IgD-negative memory B cell (primary cell): ENCODE measurements around the gene TRAPPC11. TPM values are rescaled to one million over a fixed set of nuclear protein-coding genes. Genes with fewer than 3 reads are reported as not detected.

ENCODE experiments used
- H3K27ac Mint-ChIP-seq, 3 donors: one replicate each; pipeline ENCODE4 v1.8.0; 2020 to 2022; ENCODE audit warnings: mild to moderate bottlenecking in 3 of 3, mixed read lengths in 3 of 3, moderate library complexity in 1 of 3
- H3K27me3 Mint-ChIP-seq: one replicate; pipeline ENCODE4 v1.8.0; 2021; ENCODE audit warnings: mixed read lengths
- H3K36me3 Mint-ChIP-seq: one replicate; pipeline ENCODE4 v1.8.0; 2020; ENCODE audit warnings: mild to moderate bottlenecking, mixed read lengths
- H3K4me1 Mint-ChIP-seq, 3 donors: one replicate each; pipeline ENCODE4 v1.8.0; 2020 to 2022; ENCODE audit warnings: mixed read lengths in 3 of 3, mild to moderate bottlenecking in 1 of 3
- H3K4me3 Mint-ChIP-seq, 4 donors: one replicate each; pipeline ENCODE4 v1.8.0; 2020 to 2022; ENCODE audit warnings: mild to moderate bottlenecking in 4 of 4, mixed read lengths in 4 of 4, moderate library complexity in 3 of 4
- H3K9me3 Mint-ChIP-seq, 3 donors: one replicate each; pipeline ENCODE4 v1.8.0; 2020 to 2021; ENCODE audit warnings: mixed read lengths in 3 of 3, mild to moderate bottlenecking in 1 of 3
- polyA plus RNA-seq: library from polyadenylated mRNA; unstranded; fragments of 300-500 nt; fragmentation: Illumina TruSeq; gene quantifications from one replicate; pipeline ENCODE4 v1.2.3, GENCODE V29; 2021

Gene TRAPPC11
- polyA plus RNA-seq, 1 donor from 2014 or later: 19.5 TPM

DNA sequence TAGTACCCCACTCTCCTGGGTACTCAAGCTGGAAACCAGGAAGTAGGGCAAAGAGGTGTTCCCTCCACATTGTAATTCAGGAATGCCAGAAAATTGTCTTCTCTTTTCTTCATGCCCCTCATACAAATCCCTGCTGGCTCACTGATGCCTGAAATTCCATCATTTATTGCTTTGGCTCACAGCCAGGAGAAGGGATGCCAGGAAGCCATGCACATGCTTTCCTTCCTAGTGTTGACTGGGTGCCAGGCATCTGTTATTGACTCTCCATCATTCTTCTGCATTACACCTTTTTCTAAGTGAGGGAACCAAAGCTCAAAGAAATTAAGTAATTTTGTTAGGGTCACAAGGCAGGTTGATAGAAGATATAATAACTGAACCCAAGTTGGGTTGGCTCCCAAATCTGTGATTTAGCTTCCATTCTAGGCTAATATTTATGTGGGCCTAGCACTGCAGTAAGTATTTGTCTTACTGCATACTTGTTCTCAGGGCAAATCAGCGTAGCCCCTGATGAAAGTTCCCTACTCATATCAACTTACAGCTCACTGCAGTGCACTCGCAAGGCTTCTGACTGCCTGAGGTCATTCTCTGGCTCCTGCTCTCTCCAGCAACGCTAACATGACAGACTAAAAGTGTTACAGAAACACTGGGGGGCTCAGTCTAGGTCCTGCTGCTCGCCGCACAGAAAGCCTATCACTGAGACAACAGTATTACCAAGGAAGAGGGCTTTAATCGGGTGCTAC, 89.0 kb downstream of the TRAPPC11 start:
- peaks cover 2% of the 10 kb centered on the region for H3K36me3 Mint-ChIP-seq
- H3K27ac Mint-ChIP-seq: no peak overlapping the region
- H3K9me3 Mint-ChIP-seq: peaks cover 0 to 6% (median 0%) of the 10 kb centered on the region in 3 donors

DNA sequence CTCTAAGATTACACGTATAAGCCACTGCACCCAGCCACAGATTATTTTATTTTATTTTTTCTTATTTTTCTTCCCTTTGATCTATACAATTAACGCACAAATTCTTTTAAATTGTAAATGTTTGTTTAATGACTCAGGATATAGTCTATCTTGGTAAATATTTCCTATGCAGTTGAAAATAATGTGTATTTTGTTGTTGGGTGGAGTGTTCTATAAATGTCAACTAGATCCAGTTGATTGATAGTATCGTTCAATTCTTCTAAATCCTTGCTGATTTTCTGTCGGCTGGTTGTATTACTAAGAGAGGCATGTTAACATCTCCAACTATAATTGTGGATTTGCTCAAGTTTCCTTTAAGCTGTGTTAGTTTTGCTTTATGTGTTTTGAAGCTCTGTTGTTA, 92.0 kb downstream of the TRAPPC11 start:
- H3K9me3 Mint-ChIP-seq: peaks cover 0 to 6% (median 4%) of the 10 kb centered on the region in 3 donors
- no peaks in the 10 kb centered on the region for H3K36me3 Mint-ChIP-seq
- H3K4me1 Mint-ChIP-seq: no peaks in the 10 kb centered on the region
- peak overlapping the region in 1 of 3 donors; percentile 24 for H3K27ac Mint-ChIP-seq
- H3K27me3 Mint-ChIP-seq: peaks cover 2% of the 10 kb centered on the region
- no peak overlapping the region for H3K4me3 Mint-ChIP-seq

More for the DNA sequence above, 89.0 kb downstream of the TRAPPC11 start:
- peak overlapping the region in 1 of 4 donors; percentile 12 for H3K4me3 Mint-ChIP-seq
- H3K4me1 Mint-ChIP-seq: no peaks in the 10 kb centered on the region
- peaks cover 2% of the 10 kb centered on the region for H3K27me3 Mint-ChIP-seq

DNA sequence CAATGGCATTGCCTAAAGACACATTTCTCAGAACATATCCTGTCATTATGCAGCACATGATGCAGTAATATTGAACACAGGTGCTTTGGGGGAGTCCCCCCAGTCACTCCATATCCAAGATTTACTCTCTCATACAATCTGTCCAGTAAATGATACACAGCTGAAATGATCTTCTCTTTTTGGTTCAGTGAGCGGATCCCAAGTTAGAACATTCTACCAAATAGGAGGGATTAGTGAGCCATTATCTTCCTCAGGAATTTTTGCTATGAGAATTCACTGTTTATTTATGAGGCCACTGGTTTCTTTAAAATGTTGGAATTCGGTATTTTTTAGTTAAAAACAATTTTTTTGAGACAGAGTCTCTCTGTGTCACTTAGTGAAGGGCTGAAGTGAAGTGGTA, 96.5 kb downstream of the TRAPPC11 start:
- Mint-ChIP-seq H3K9me3 (peaks cover 0 to 6% (median 4%) of the 10 kb centered on the region in 3 donors), H3K36me3 (no peaks in the 10 kb centered on the region), H3K27me3 (no peaks in the 10 kb centered on the region), H3K4me1 (no peaks in the 10 kb centered on the region), H3K27ac (no peak overlapping the region), H3K4me3 (no peak overlapping the region)

DNA sequence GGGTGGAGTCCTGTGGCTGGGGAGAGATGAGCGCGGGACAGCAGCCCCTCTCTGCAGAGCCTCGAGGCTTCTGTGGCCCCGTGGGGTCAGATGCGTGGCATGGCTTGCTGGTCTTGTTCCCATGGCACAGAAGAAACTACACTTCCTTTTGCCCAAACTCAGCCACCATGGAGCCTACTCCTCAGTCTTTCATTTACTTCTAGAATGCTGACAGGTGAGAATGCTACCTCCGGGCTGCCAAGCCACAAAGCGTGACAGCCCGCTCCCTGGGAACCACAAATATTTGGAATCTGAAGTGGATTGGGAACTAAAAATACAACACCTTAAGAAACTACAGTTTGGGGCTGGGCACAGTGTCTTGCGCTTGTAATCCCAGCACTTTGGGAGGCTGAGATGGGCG, 98.0 kb downstream of the TRAPPC11 start:
- H3K9me3 Mint-ChIP-seq: peaks cover 0 to 4% (median 0%) of the 10 kb centered on the region in 3 donors
- H3K27me3 Mint-ChIP-seq: no peaks in the 10 kb centered on the region
- no peaks in the 10 kb centered on the region for H3K4me1 Mint-ChIP-seq
- H3K27ac Mint-ChIP-seq: no peak overlapping the region
- H3K36me3 Mint-ChIP-seq: no peaks in the 10 kb centered on the region
- no peak overlapping the region for H3K4me3 Mint-ChIP-seq

DNA sequence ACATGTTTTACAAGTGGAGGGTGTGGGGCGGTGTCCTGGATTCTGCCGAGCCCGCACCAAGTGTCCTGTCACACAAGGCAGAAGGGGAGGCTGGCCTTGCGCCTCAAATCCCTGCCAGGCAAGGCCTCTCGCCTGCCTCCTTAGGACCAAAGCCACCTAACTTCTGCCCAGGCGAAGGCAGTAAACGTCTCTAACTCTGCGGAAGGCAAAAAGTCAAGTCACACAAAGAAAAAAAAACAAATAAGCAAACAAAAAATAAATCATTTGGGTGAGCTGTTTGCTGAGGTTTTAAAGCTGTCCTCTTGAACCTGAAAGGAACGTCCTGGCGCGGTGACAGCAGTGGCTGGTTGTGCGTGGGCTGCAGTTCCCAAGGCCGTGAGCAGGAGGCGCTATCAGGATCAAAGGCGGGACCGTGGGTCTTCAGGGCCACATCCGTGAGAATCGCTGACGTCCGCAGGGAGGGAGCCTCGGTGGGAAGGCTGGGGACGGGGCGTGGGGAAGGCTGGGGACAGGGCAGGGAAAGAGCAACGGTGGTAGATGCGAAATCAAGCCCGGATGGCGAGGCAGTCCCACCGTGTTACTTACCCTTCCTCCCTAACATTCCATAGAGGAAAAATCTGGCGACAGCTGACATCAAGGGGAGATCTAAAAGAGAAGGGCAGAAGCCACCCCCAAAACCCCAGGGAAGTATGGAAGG, 99.1 kb downstream of the TRAPPC11 start:
- no peaks in the 10 kb centered on the region for H3K4me1 Mint-ChIP-seq
- peaks cover 0 to 4% (median 0%) of the 10 kb centered on the region in 3 donors for H3K9me3 Mint-ChIP-seq
- no peaks in the 10 kb centered on the region for H3K36me3 Mint-ChIP-seq
- H3K4me3 Mint-ChIP-seq: peak overlapping the region in 1 of 4 donors; percentile 60
- no peak overlapping the region for H3K27ac Mint-ChIP-seq
- H3K27me3 Mint-ChIP-seq: no peaks in the 10 kb centered on the region

DNA sequence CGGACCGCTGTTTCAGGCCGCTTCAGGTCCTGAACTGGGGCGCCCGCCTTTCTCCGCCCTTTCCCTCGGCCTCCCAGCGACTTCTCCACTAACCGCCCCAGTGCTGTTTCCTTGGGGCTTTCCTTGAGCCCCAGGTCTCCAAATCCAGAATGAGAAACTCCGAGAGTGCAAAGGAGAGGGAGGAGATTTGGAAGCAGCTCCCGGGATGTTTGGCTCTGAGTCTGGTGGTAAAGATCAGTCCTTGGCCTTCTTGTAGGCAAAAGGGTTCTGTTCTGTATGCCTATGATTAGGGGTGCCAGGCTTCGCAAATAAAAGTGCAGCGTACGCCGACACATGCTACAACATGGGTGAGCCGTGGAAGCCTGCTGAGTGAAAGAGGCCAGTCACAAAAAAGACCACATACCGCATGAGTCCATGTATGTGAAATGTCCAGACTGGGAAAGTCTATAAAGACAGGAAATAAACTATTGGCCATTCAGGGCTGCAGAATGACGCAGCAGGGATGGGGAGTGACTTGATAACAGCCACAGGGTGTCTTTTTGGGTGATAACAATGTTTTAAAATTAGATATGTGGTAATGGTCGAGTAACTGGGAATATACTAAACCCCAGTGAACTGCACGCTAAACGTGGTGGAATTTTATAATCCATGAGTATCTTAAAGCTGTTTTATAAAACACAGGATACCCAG, 99.8 kb downstream of the TRAPPC11 start:
- no peaks in the 10 kb centered on the region for H3K36me3 Mint-ChIP-seq
- H3K27me3 Mint-ChIP-seq: no peaks in the 10 kb centered on the region
- H3K4me1 Mint-ChIP-seq: no peaks in the 10 kb centered on the region
- no peak overlapping the region for H3K4me3 Mint-ChIP-seq
- H3K9me3 Mint-ChIP-seq: no peaks in the 10 kb centered on the region
- H3K27ac Mint-ChIP-seq: no peak overlapping the region

DNA sequence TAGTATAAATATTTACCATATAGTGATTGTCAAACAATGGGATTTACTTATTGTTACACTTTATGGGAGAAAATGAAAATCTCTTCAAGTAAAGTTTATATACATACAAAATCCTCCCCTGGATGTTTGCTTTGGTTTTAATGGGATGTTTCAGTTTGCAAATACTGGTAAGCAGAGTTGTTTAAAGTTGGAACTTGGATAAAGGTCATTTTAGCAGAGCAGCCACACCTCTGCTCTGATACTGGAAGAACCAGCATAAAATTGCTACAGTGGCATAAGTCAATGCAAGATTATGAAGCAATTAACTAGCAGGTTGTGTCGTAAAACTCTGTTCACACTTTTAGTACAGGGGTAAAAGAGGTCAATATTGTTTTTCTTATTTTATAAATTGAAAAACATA, 101.2 kb downstream of the TRAPPC11 start:
- no peaks in the 10 kb centered on the region for H3K4me1 Mint-ChIP-seq
- H3K36me3 Mint-ChIP-seq: no peaks in the 10 kb centered on the region
- H3K27ac Mint-ChIP-seq: no peak overlapping the region
- no peak overlapping the region for H3K4me3 Mint-ChIP-seq
- H3K9me3 Mint-ChIP-seq: no peaks in the 10 kb centered on the region
- no peaks in the 10 kb centered on the region for H3K27me3 Mint-ChIP-seq

Other genes starting within 250 kb of the TRAPPC11 start
- 38.8 TPM for gene CDKN2AIP, start 214.7 kb upstream of the TRAPPC11 start, polyA plus RNA-seq
- gene ING2, start 154.2 kb upstream of the TRAPPC11 start, polyA plus RNA-seq: 17.2 TPM
- gene RWDD4, start 108 bp upstream of the TRAPPC11 start, polyA plus RNA-seq: 17.1 TPM
- gene STOX2, start 246.0 kb downstream of the TRAPPC11 start, polyA plus RNA-seq: not detected